Neuronal stem cell (in vitro differentiated cells): ENCODE measurements around the gene PARD3.

Experiments used
- DNase-seq: peaks from one replicate; pipeline ENCODE4 v3.0.0-alpha.2; 2013; ENCODE audit warnings: low spot score
- H2AFZ ChIP-seq: one replicate; pipeline ENCODE4 v1.6.1; 2013; ENCODE audit warnings: mild to moderate bottlenecking, low read length, inconsistent platforms
- H2AK5ac ChIP-seq: 2 replicates; pipeline ENCODE4 v1.6.1; 2013; ENCODE audit warnings: low read depth, mild to moderate bottlenecking, inconsistent platforms, low read length, moderate library complexity, mixed read lengths
- H2BK120ac ChIP-seq: 2 replicates; pipeline ENCODE4 v1.6.1; 2013; ENCODE audit warnings: low read depth, mild to moderate bottlenecking, inconsistent platforms, low read length, moderate library complexity, mixed read lengths
- H2BK12ac ChIP-seq: one replicate; pipeline ENCODE4 v1.6.1; 2013; ENCODE audit warnings: low read length, inconsistent platforms
- H2BK15ac ChIP-seq: 2 replicates; pipeline ENCODE4 v1.6.1; 2013; ENCODE audit warnings: mild to moderate bottlenecking, low read length, inconsistent platforms, mixed read lengths
- H2BK5ac ChIP-seq: one replicate; pipeline ENCODE4 v1.6.1; 2013; ENCODE audit warnings: inconsistent platforms, mild to moderate bottlenecking, low read length, moderate library complexity
- H3K14ac ChIP-seq: one replicate; pipeline ENCODE4 v1.6.1; 2013; ENCODE audit warnings: low read length, inconsistent platforms
- H3K18ac ChIP-seq: 2 replicates; pipeline ENCODE4 v1.6.1; 2013; ENCODE audit warnings: low read length, inconsistent platforms
- H3K23ac ChIP-seq: 2 replicates; pipeline ENCODE4 v1.6.1; 2013; ENCODE audit warnings: low read depth, mild to moderate bottlenecking, mixed read lengths, low read length, inconsistent platforms; ENCODE audit not compliant: poor library complexity
- H3K27ac ChIP-seq: replicated peaks from 3 replicates; pipeline ENCODE4 v1.5.1; 2013; ENCODE audit warnings: low read length, inconsistent platforms
- H3K27me3 ChIP-seq, 3 experiments: 2 replicates each; pipeline ENCODE4 v1.6.1; 2013; ENCODE audit warnings: low read length in 3 of 3, mild to moderate bottlenecking in 2 of 3, inconsistent platforms in 1 of 3, low read depth in 1 of 3, mixed read lengths in 1 of 3, moderate library complexity in 1 of 3; ENCODE audit not compliant: control insufficient read depth in 3 of 3, insufficient read depth in 3 of 3
- H3K36me3 ChIP-seq, 2 donors: replicated peaks in 1 of 2; 2 replicates each; pipeline ENCODE4 v1.6.1; 2013; ENCODE audit warnings: low read length in 2 of 2; ENCODE audit not compliant: control insufficient read depth in 2 of 2, insufficient read depth in 2 of 2
- H3K4ac ChIP-seq: 2 replicates; pipeline ENCODE4 v1.6.1; 2013; ENCODE audit warnings: inconsistent platforms, mild to moderate bottlenecking, low read length, moderate library complexity
- H3K4me1 ChIP-seq, 2 donors: 1 replicate in 1 of 2; 2 replicates in 1 of 2; pipeline ENCODE4 v1.6.1; 2013; ENCODE audit warnings: low read length in 2 of 2, low read depth in 1 of 2; ENCODE audit not compliant: control insufficient read depth in 2 of 2, insufficient read depth in 1 of 2
- H3K4me2 ChIP-seq: one replicate; pipeline ENCODE4 v1.6.1; 2013; ENCODE audit warnings: mild to moderate bottlenecking, low read length, inconsistent platforms; ENCODE audit not compliant: insufficient read depth, poor library complexity, severe bottlenecking
- H3K4me3 ChIP-seq, 2 donors: 2 replicates each; pipeline ENCODE4 v1.5.1; 2013; ENCODE audit warnings: low read length in 2 of 2, mild to moderate bottlenecking in 2 of 2, inconsistent platforms in 1 of 2, moderate library complexity in 1 of 2
- H3K79me1 ChIP-seq: one replicate; pipeline ENCODE4 v1.6.1; 2013; ENCODE audit warnings: low read depth, mild to moderate bottlenecking, inconsistent platforms, low read length, moderate library complexity
- H3K9ac ChIP-seq: one replicate; pipeline ENCODE4 v1.6.1; 2013; ENCODE audit warnings: mild to moderate bottlenecking, low read depth, low read length, inconsistent platforms; ENCODE audit not compliant: poor library complexity
- H3K9me3 ChIP-seq, 2 donors: replicated peaks in 1 of 2; 2 replicates each; pipeline versions ENCODE3 to v1.6.1; 2013; ENCODE audit warnings: low read length in 2 of 2, mild to moderate bottlenecking in 2 of 2, inconsistent platforms in 1 of 2, low read depth in 1 of 2, mixed read lengths in 1 of 2, moderate library complexity in 1 of 2; ENCODE audit not compliant: control insufficient read depth in 2 of 2, insufficient read depth in 1 of 2
- H4K8ac ChIP-seq: one replicate; pipeline ENCODE4 v1.6.1; 2013; ENCODE audit warnings: low read depth, mild to moderate bottlenecking, inconsistent platforms, low read length, moderate library complexity
- H4K91ac ChIP-seq: one replicate; pipeline ENCODE4 v1.6.1; 2013; ENCODE audit warnings: low read length, low read depth, mild to moderate bottlenecking, inconsistent platforms; ENCODE audit not compliant: poor library complexity
- WGBS, 2 donors: extraction: QIAGEN DNeasy Blood & Tissue Kit; methylation state at CpG; one replicate each; pipeline ENCODE4 v1.1.7; 2013; ENCODE audit warnings: missing lambda C conversion rate in 2 of 2, mixed read lengths in 1 of 2; ENCODE audit not compliant: insufficient read length in 2 of 2, insufficient replicate concordance in 1 of 2; ENCODE audit errors: extremely low coverage in 2 of 2; 5-methylcytosine and 5-hydroxymethylcytosine counted together

The PARD3 gene

GRCh38 chr10:34731885-34732701, 83.0 kb downstream of the PARD3 start:
- Histone ChIP-seq H3K36me3 (no peaks in the 10 kb centered on the region), H3K4me3 (no peak overlapping the region), H3K18ac (no peak overlapping the region), H3K14ac (no peak overlapping the region), H3K4me1 (peaks cover 4 to 9% of the 10 kb centered on the region in 2 donors), H3K9me3 (no peaks in the 10 kb centered on the region), H3K27me3 (no peaks in the 10 kb centered on the region), H2AK5ac (no peak overlapping the region), H2BK120ac (no peak overlapping the region), H2BK12ac (no peak overlapping the region), H2BK5ac (no peak overlapping the region), H3K79me1 (peaks cover 5% of the 10 kb centered on the region), H3K27ac (no peak overlapping the region), H3K9ac (no peak overlapping the region), H3K23ac (no peak overlapping the region), H4K91ac (no peak overlapping the region), H3K4ac (no peak overlapping the region), H2BK15ac (no peak overlapping the region), H2AFZ (no peak overlapping the region), H3K4me2 (no peak overlapping the region), H4K8ac (no peak overlapping the region)
- no CpG with 5 or more reads among the region's 7 CpGs for WGBS, 2 donors
- no peak for DNase-seq

DNA sequence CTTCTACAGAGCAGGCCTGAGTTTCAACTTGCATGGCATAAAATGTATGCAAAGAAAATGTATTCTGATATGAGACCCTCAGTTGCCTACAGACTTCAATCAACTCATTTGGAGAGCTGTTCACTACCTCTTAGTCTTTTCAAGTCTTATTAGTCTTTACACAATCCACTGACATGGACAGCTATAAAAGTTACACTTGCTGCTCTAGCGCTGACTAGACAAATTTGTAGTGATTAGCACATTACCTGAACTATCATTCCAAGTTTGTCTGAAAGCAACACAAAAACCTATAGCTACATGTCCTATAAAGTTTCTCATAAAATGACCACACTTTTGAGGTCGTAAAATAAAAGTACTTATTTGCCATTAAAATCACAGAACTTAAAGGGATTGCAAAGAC, 83.9 kb downstream of the PARD3 start:
- Histone ChIP-seq H2BK12ac (no peak overlapping the region), H3K14ac (no peak overlapping the region), H2BK120ac (no peak overlapping the region), H3K4me2 (no peak overlapping the region), H4K8ac (no peak overlapping the region), H2BK5ac (no peak overlapping the region), H4K91ac (no peak overlapping the region), H3K36me3 (no peaks in the 10 kb centered on the region), H3K4me1 (peaks cover 2 to 9% of the 10 kb centered on the region in 2 donors), H3K18ac (no peak overlapping the region), H3K4me3 (no peak overlapping the region), H3K27me3 (no peaks in the 10 kb centered on the region), H3K79me1 (peaks cover 7% of the 10 kb centered on the region), H2AK5ac (no peak overlapping the region), H3K9me3 (no peaks in the 10 kb centered on the region), H3K23ac (no peak overlapping the region), H2AFZ (no peak overlapping the region), H3K27ac (no peak overlapping the region), H2BK15ac (no peak overlapping the region), H3K4ac (no peak overlapping the region), H3K9ac (no peak overlapping the region)
- no CpG with 5 or more reads among the region's 2 CpGs for WGBS, 2 donors
- no peak for DNase-seq

GRCh38 chr10:34730726-34731125, 84.4 kb downstream of the PARD3 start:
- no peak overlapping the region for H2AK5ac ChIP-seq
- no peak overlapping the region for H2BK120ac ChIP-seq
- no peak overlapping the region for H3K4me2 ChIP-seq
- H3K4me1 ChIP-seq = peaks cover 2 to 9% of the 10 kb centered on the region in 2 donors
- H2BK5ac ChIP-seq = no peak overlapping the region
- H3K27me3 ChIP-seq = no peaks in the 10 kb centered on the region
- no peak overlapping the region for H2AFZ ChIP-seq
- no peak overlapping the region for H3K4me3 ChIP-seq
- no peak overlapping the region for H3K27ac ChIP-seq
- no CpG with 5 or more reads among the region's 7 CpGs for WGBS, 2 donors
- no peak overlapping the region for H4K91ac ChIP-seq
- H3K14ac ChIP-seq = no peak overlapping the region
- no peak for DNase-seq
- H3K9me3 ChIP-seq = no peaks in the 10 kb centered on the region
- no peak overlapping the region for H4K8ac ChIP-seq
- no peak overlapping the region for H2BK15ac ChIP-seq
- no peak overlapping the region for H3K9ac ChIP-seq
- H2BK12ac ChIP-seq = no peak overlapping the region
- no peak overlapping the region for H3K4ac ChIP-seq
- no peaks in the 10 kb centered on the region for H3K36me3 ChIP-seq
- H3K18ac ChIP-seq = no peak overlapping the region
- no peak overlapping the region for H3K23ac ChIP-seq
- H3K79me1 ChIP-seq = peaks cover 7% of the 10 kb centered on the region

DNA sequence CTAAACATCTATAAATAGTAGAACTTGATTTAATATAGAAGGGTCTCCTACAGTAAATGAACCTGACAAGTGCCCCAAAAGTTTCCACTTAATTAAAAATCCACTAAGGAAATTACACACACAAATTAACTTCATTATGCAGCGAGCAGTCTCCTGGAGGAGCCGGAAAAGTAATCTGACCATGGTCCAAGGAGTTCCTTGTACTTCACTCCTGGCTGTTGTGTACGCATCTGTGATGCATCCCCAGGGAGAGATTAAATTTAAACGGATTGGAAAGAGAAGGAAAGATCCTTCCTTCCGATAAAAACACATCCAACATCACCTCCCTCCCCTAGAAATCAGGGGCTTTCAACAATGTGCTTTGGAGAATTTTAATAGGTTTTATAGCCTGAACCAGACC, 85.5 kb downstream of the PARD3 start:
- Histone ChIP-seq H4K8ac (no peak overlapping the region), H3K27ac (no peak overlapping the region), H3K14ac (no peak overlapping the region), H2AK5ac (no peak overlapping the region), H3K27me3 (no peaks in the 10 kb centered on the region), H3K9me3 (no peaks in the 10 kb centered on the region), H3K23ac (no peak overlapping the region), H3K4ac (no peak overlapping the region), H3K18ac (no peak overlapping the region), H3K4me3 (no peak overlapping the region), H2AFZ (no peak overlapping the region), H2BK120ac (no peak overlapping the region), H4K91ac (no peak overlapping the region), H3K9ac (no peak overlapping the region), H3K4me1 (peaks cover 2 to 9% of the 10 kb centered on the region in 2 donors), H3K79me1 (peaks cover 7% of the 10 kb centered on the region), H3K4me2 (no peak overlapping the region), H3K36me3 (no peaks in the 10 kb centered on the region), H2BK5ac (no peak overlapping the region), H2BK12ac (no peak overlapping the region), H2BK15ac (no peak overlapping the region)
- WGBS, 2 donors = no CpG with 5 or more reads among the region's 5 CpGs
- DNase-seq = no peak
